Measurements from ENCODE around the gene PPA1.

The PPA1 gene

GRCh38 chr10:70232155-70232858 lies 922 bp downstream of the PPA1 start (continued):
- TF ChIP-seq TSHZ2 (CRISPR knock-in tag; IDR thresholded peaks at IDR 0.05) (no peak), TOX (CRISPR knock-in tag; IDR thresholded peaks at IDR 0.05; ENCODE audit: borderline replicate concordance) (no peak), CREB5 (CRISPR knock-in tag; IDR thresholded peaks at IDR 0.05; ENCODE audit: low read depth) (no peak)

GRCh38 chr10:70228491-70228890 lies 4.7 kb downstream of the PPA1 start:
- TF ChIP-seq ZFP30 (CRISPR knock-in tag; IDR thresholded peaks at IDR 0.05) (no peak), TSHZ2 (CRISPR knock-in tag; IDR thresholded peaks at IDR 0.05) (no peak), SNAI2 (CRISPR knock-in tag; IDR thresholded peaks at IDR 0.05) (no peak), ZNF8 (CRISPR knock-in tag; IDR thresholded peaks at IDR 0.05) (no peak), PATZ1 (CRISPR knock-in tag; IDR thresholded peaks at IDR 0.05; ENCODE audit: borderline replicate concordance) (no peak), CREB5 (CRISPR knock-in tag; IDR thresholded peaks at IDR 0.05; ENCODE audit: low read depth) (no peak), ZNF565 (CRISPR knock-in tag; conservative IDR thresholded peaks at IDR 0.05; ENCODE audit: low read depth) (no peak), CSRNP3 (CRISPR knock-in tag; IDR thresholded peaks at IDR 0.05) (no peak), TCF4 (CRISPR knock-in tag; IDR thresholded peaks at IDR 0.05; ENCODE audit: borderline replicate concordance) (no peak), GLIS3 (CRISPR knock-in tag; IDR thresholded peaks at IDR 0.05) (no peak), OSR1 (CRISPR knock-in tag; IDR thresholded peaks at IDR 0.05) (no peak), TOX (CRISPR knock-in tag; IDR thresholded peaks at IDR 0.05; ENCODE audit: borderline replicate concordance) (no peak), ISL1 (CRISPR knock-in tag; IDR thresholded peaks at IDR 0.05) (no peak), PPARA (CRISPR knock-in tag; IDR thresholded peaks at IDR 0.05; ENCODE audit: borderline replicate concordance) (no peak), RARB (CRISPR knock-in tag; IDR thresholded peaks at IDR 0.05) (no peak), POU6F1 (CRISPR knock-in tag; IDR thresholded peaks at IDR 0.05; ENCODE audit: borderline replicate concordance, low read depth) (no peak)
- no peak for ATAC-seq

Data from SK-N-SH treated with all-trans-retinoic acid at 6 μM for 48 hours (cell line).